ENCODE results near the gene STXBP6.

GRCh38 chr14:24817212-24818057 is 232.5 kb downstream of the STXBP6 start:
- TF ChIP-seq TAF1 (IDR thresholded peaks at IDR 0.05; ENCODE audit: borderline replicate concordance, insufficient read depth, low read length) (no peak), POLR2AphosphoS5 (IDR thresholded peaks at IDR 0.05; ENCODE audit: low read depth, low read length) (no peak)
